AG09309 (cell line): Measurements from ENCODE around the gene MEIOB.
"Not testable (repeated sequence)": the region's sequence is repeated elsewhere in the genome, so short reads cannot be mapped to it uniquely, and the experiment has no call there.

Source experiments
- DNase-seq: peaks from one replicate; pipeline ENCODE4 v3.0.0-alpha.2; 2010; ENCODE audit warnings: low read depth
- H3K4me3 ChIP-seq: 2 replicates; pipeline ENCODE4 v1.5.1; 2011; ENCODE audit warnings: mild to moderate bottlenecking, low read depth, low read length, moderate library complexity; ENCODE audit not compliant: control insufficient read depth
- CTCF ChIP-seq: IDR thresholded peaks from 2 replicates; pipeline ENCODE4 v1.5.1; 2011; ENCODE audit warnings: mild to moderate bottlenecking, low read depth, low read length, inconsistent platforms; ENCODE audit not compliant: insufficient read depth, control insufficient read depth; ENCODE audit errors: missing control alignments

MEIOB gene

DNA sequence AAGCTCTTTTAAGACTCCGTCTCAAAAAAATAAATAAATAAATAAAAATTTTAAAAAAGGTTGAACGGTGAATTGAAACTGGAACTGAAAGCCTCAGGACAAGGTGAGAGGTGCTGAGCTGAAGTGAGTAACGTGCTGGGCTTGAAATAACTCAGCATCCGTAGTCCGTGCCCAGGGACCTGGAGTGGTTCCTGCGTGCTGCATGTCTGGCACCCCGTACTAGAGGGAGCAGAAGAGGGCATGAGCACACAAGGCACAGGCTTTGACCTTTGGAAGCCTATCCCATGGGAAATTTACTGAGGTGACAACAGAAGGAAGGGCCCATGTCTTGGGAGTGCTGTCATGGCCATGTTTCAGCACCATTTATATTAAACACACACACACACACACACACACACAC, 4.5 kb upstream of the MEIOB start:
- no peak for TF ChIP-seq CTCF
- no peak overlapping the region for H3K4me3 ChIP-seq
- DNase-seq = no peak

- DNase-seq, H3K4me3 ChIP-seq: not testable (repeated sequence)
Measured at GRCh38 chr16:1876066-1876465, 4.1 kb upstream of the MEIOB start.

GRCh38 chr16:1874854-1875253, 2.9 kb upstream of the MEIOB start:
- DNase-seq = no peak
- no peak overlapping the region for H3K4me3 ChIP-seq
- TF ChIP-seq CTCF = no peak

- no peak for TF ChIP-seq CTCF
Measured at GRCh38 chr16:1870365-1871082, 1.4 kb downstream of the MEIOB start.

DNA sequence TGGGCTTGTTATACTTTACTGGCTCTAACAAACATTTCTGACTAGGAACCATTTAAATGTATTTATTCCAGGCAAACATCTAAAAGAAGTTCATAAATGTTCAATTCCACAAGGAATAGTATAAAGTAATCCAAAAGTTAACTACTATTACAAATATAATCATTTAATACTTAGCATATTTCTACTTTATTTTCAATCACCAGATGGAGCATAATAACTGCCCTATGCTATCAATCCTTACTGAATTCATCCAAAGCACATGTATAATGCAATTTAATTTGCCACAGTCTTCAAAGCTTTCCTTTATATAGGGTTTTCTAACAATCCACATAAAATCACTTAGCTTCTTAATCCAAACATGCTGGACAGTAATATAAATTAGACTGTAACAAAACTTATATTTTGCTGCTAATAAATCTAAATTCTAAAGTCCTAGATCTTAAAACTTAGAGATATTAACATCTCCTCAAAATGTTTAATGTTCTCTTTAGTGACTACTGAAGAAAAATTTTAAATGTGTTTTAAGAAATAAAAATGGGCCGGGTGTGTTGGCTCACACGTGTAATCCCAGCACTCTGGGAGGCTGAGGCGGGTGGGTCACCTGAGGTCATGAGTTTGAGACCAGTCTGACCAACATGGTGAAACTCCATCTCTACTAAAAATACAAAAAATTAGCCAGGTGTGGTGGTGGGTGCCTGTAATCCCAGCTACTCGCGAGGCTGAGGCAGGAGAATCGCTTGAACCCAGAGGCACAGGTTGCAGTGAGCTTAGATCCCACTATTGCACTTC, 5.9 kb downstream of the MEIOB start:
- H3K4me3 ChIP-seq = no peak overlapping the region
- TF ChIP-seq CTCF = no peak
- no peak for DNase-seq

More at GRCh38 chr16:1870365-1871082, 1.4 kb downstream of the MEIOB start:
- no peak overlapping the region for H3K4me3 ChIP-seq
- peak; percentile 2 for DNase-seq

DNA sequence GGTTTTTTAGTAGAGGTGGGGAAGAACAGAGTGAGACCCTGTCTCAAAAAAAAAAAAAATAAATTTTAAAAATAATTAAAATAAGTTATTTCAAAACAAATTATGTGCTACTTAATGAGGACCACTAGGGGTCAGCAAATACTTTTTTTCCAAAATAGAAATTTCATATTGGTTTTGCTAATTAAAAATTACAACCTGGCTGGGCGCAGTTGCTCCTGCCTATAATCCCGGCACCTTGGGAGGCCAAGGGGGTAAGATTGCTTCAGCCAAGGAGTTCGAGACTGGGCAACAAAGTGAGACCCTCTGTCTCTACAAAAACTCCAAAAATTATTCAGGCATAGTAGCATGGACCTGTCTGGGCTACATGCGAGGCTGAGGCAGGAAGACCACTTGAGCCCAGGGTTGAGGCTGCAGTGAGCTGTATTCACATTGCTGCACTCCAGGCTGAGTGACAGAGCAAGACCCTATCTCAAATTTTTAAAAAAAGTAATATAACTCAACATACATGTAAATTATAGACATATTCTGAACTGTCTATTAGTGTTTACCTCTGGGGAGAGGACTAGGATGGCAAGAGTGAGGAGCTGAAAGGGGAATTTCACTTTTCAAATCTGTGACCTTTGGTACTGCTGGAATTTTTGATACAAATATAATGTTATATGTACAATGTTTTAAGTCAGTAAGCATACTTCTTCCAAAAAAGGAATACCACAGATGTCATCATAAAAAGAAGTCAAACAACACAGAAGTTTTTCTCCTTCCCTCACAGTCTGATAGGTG, 8.1 kb downstream of the MEIOB start:
- DNase-seq = peak; percentile 7
- peak; percentile 40 for TF ChIP-seq CTCF
- H3K4me3 ChIP-seq = no peak overlapping the region
